Measurements from ENCODE around the gene TTC32.

Gene TTC32

GRCh38 chr2:19899985-19900930 is 1.5 kb downstream of the TTC32 start:
- peaks cover 20 to 42% (median 32%) of the 10 kb centered on the region in 4 experiments for H3K4me1 ChIP-seq (ENCODE audit: control extremely low read depth in 1 of 4, control insufficient read depth in 4 of 4, insufficient read depth in 4 of 4, low read length in 3 of 4)
- no peaks in the 10 kb centered on the region for H3K27me3 ChIP-seq (replicated peaks in 2 of 5; ENCODE audit: control insufficient read depth in 4 of 5, insufficient read depth in 5 of 5, low read length in 4 of 5)
- peak in 2 of 3 donors; percentile 11 to 22 for DNase-seq
- peak overlapping the region; percentile 98 to 100 for H3K27ac ChIP-seq (ENCODE audit: insufficient read depth in 1 of 2, low read depth in 1 of 2, low read length in 2 of 2, poor library complexity in 1 of 2, severe bottlenecking in 2 of 2)
- ChIA-PET POLR2A (no interaction called here), CTCF (interaction anchor here (0.5 to 0.6 kb wide), 2 partner anchors 460 to 1393 kb away, joined by 3 read pairs; no protein-coding TSS in a partner anchor)
- peak overlapping the region in 6 of 7 experiments; percentile 80 to 99 (median 95) for H3K4me3 ChIP-seq (ENCODE audit: control insufficient read depth in 1 of 7, extremely low read depth in 1 of 7, insufficient read depth in 4 of 7, low read depth in 2 of 7, low read length in 6 of 7)
- H3K9me3 ChIP-seq (ENCODE audit: control extremely low read depth in 1 of 5, control insufficient read depth in 4 of 5, insufficient read depth in 2 of 5, low read depth in 1 of 5, low read length in 4 of 5), result no peaks in the 10 kb centered on the region
- 33% methylated on average over 6 of the region's 11 CpGs for WGBS (ENCODE audit: insufficient coverage)
- peaks cover 0 to 3% (median 0%) of the 10 kb centered on the region in 4 experiments for H3K36me3 ChIP-seq (ENCODE audit: control insufficient read depth in 4 of 4, insufficient read depth in 4 of 4, low read length in 3 of 4)

GRCh38 chr2:19898592-19899329 is 3.0 kb downstream of the TTC32 start:
- WGBS (ENCODE audit: insufficient coverage), result no CpG with 5 or more reads among the region's 7 CpGs
- H3K27me3 ChIP-seq (replicated peaks in 2 of 5; ENCODE audit: control insufficient read depth in 4 of 5, insufficient read depth in 5 of 5, low read length in 4 of 5), result no peaks in the 10 kb centered on the region
- ChIA-PET CTCF (interaction anchor here (0.5 to 1.6 kb wide), 3 partner anchors 13 to 197 kb away, joined by 3 to 4 read pairs (median 3); no protein-coding TSS in a partner anchor), POLR2A (no interaction called here)
- H3K4me1 ChIP-seq (ENCODE audit: control extremely low read depth in 1 of 4, control insufficient read depth in 4 of 4, insufficient read depth in 4 of 4, low read length in 3 of 4), result peaks cover 20 to 42% (median 32%) of the 10 kb centered on the region in 4 experiments
- H3K36me3 ChIP-seq (ENCODE audit: control insufficient read depth in 4 of 4, insufficient read depth in 4 of 4, low read length in 3 of 4), result peaks cover 0 to 3% (median under 1%) of the 10 kb centered on the region in 4 experiments
- peak overlapping the region in 2 of 7 experiments; percentile 17 to 22 for H3K4me3 ChIP-seq (ENCODE audit: control insufficient read depth in 1 of 7, extremely low read depth in 1 of 7, insufficient read depth in 4 of 7, low read depth in 2 of 7, low read length in 6 of 7)
- no peaks in the 10 kb centered on the region for H3K9me3 ChIP-seq (ENCODE audit: control extremely low read depth in 1 of 5, control insufficient read depth in 4 of 5, insufficient read depth in 2 of 5, low read depth in 1 of 5, low read length in 4 of 5)
- DNase-seq, result no peak
- H3K27ac ChIP-seq (ENCODE audit: insufficient read depth in 1 of 2, low read depth in 1 of 2, low read length in 2 of 2, poor library complexity in 1 of 2, severe bottlenecking in 2 of 2), result no peak overlapping the region

GRCh38 chr2:19897623-19898245 is 4.0 kb downstream of the TTC32 start:
- WGBS (ENCODE audit: insufficient coverage), result 79% methylated on average over 4 of the region's 5 CpGs
- Histone ChIP-seq H3K4me1 (ENCODE audit: control extremely low read depth in 1 of 4, control insufficient read depth in 4 of 4, insufficient read depth in 4 of 4, low read length in 3 of 4) (peaks cover 19 to 37% (median 29%) of the 10 kb centered on the region in 4 experiments), H3K36me3 (ENCODE audit: control insufficient read depth in 4 of 4, insufficient read depth in 4 of 4, low read length in 3 of 4) (peaks cover 0 to 3% (median 1%) of the 10 kb centered on the region in 4 experiments), H3K4me3 (ENCODE audit: control insufficient read depth in 1 of 7, extremely low read depth in 1 of 7, insufficient read depth in 4 of 7, low read depth in 2 of 7, low read length in 6 of 7) (no peak overlapping the region), H3K27me3 (replicated peaks in 2 of 5; ENCODE audit: control insufficient read depth in 4 of 5, insufficient read depth in 5 of 5, low read length in 4 of 5) (no peaks in the 10 kb centered on the region), H3K27ac (ENCODE audit: insufficient read depth in 1 of 2, low read depth in 1 of 2, low read length in 2 of 2, poor library complexity in 1 of 2, severe bottlenecking in 2 of 2) (peak overlapping the region in 1 of 2 experiments; percentile 8), H3K9me3 (ENCODE audit: control extremely low read depth in 1 of 5, control insufficient read depth in 4 of 5, insufficient read depth in 2 of 5, low read depth in 1 of 5, low read length in 4 of 5) (no peaks in the 10 kb centered on the region)
- DNase-seq, result no peak
- CTCF ChIA-PET, result interaction anchor here (1.3 to 1.6 kb wide), 3 partner anchors 12 to 35 kb away, joined by 3 to 4 read pairs (median 3); no protein-coding TSS in a partner anchor
- POLR2A ChIA-PET, result no interaction called here

GRCh38 chr2:19895535-19895934 is 6.2 kb downstream of the TTC32 start:
- ChIA-PET POLR2A (no interaction called here), CTCF (no interaction called here)
- H3K36me3 ChIP-seq (ENCODE audit: control insufficient read depth in 4 of 4, insufficient read depth in 4 of 4, low read length in 3 of 4), result peaks cover 0 to 3% (median 1%) of the 10 kb centered on the region in 4 experiments
- no peak for DNase-seq
- no peaks in the 10 kb centered on the region for H3K27me3 ChIP-seq (replicated peaks in 2 of 5; ENCODE audit: control insufficient read depth in 4 of 5, insufficient read depth in 5 of 5, low read length in 4 of 5)
- H3K4me1 ChIP-seq (ENCODE audit: control extremely low read depth in 1 of 4, control insufficient read depth in 4 of 4, insufficient read depth in 4 of 4, low read length in 3 of 4), result peaks cover 13 to 38% (median 29%) of the 10 kb centered on the region in 4 experiments
- no peaks in the 10 kb centered on the region for H3K9me3 ChIP-seq (ENCODE audit: control extremely low read depth in 1 of 5, control insufficient read depth in 4 of 5, insufficient read depth in 2 of 5, low read depth in 1 of 5, low read length in 4 of 5)
- peak overlapping the region in 1 of 2 experiments; percentile 50 for H3K27ac ChIP-seq (ENCODE audit: insufficient read depth in 1 of 2, low read depth in 1 of 2, low read length in 2 of 2, poor library complexity in 1 of 2, severe bottlenecking in 2 of 2)
- H3K4me3 ChIP-seq (ENCODE audit: control insufficient read depth in 1 of 7, extremely low read depth in 1 of 7, insufficient read depth in 4 of 7, low read depth in 2 of 7, low read length in 6 of 7), result no peak overlapping the region
- WGBS (ENCODE audit: insufficient coverage), result no CpG with 5 or more reads among the region's 3 CpGs

- Histone ChIP-seq H3K27ac (ENCODE audit: insufficient read depth in 1 of 2, low read depth in 1 of 2, low read length in 2 of 2, poor library complexity in 1 of 2, severe bottlenecking in 2 of 2) (no peak overlapping the region), H3K4me3 (ENCODE audit: control insufficient read depth in 1 of 7, extremely low read depth in 1 of 7, insufficient read depth in 4 of 7, low read depth in 2 of 7, low read length in 6 of 7) (no peak overlapping the region), H3K36me3 (ENCODE audit: control insufficient read depth in 4 of 4, insufficient read depth in 4 of 4, low read length in 3 of 4) (peaks cover 0 to 3% (median 1%) of the 10 kb centered on the region in 4 experiments), H3K9me3 (ENCODE audit: control extremely low read depth in 1 of 5, control insufficient read depth in 4 of 5, insufficient read depth in 2 of 5, low read depth in 1 of 5, low read length in 4 of 5) (no peaks in the 10 kb centered on the region), H3K4me1 (ENCODE audit: control extremely low read depth in 1 of 4, control insufficient read depth in 4 of 4, insufficient read depth in 4 of 4, low read length in 3 of 4) (peaks cover 4 to 29% (median 20%) of the 10 kb centered on the region in 4 experiments), H3K27me3 (replicated peaks in 2 of 5; ENCODE audit: control insufficient read depth in 4 of 5, insufficient read depth in 5 of 5, low read length in 4 of 5) (no peaks in the 10 kb centered on the region)
- ChIA-PET POLR2A (no interaction called here), CTCF (no interaction called here)
- 100% methylated on average over 3 of the region's 4 CpGs for WGBS (ENCODE audit: insufficient coverage)
- no peak for DNase-seq
These were observed 7.5 kb downstream of the TTC32 start for GRCh38 chr2:19894134-19894792.

GRCh38 chr2:19893520-19894133 is 8.2 kb downstream of the TTC32 start:
- no peak for DNase-seq
- Histone ChIP-seq H3K4me1 (ENCODE audit: control extremely low read depth in 1 of 4, control insufficient read depth in 4 of 4, insufficient read depth in 4 of 4, low read length in 3 of 4) (peaks cover 0 to 24% (median 15%) of the 10 kb centered on the region in 4 experiments), H3K27me3 (replicated peaks in 2 of 5; ENCODE audit: control insufficient read depth in 4 of 5, insufficient read depth in 5 of 5, low read length in 4 of 5) (no peaks in the 10 kb centered on the region), H3K36me3 (ENCODE audit: control insufficient read depth in 4 of 4, insufficient read depth in 4 of 4, low read length in 3 of 4) (peaks cover 0 to 3% (median 1%) of the 10 kb centered on the region in 4 experiments), H3K27ac (ENCODE audit: insufficient read depth in 1 of 2, low read depth in 1 of 2, low read length in 2 of 2, poor library complexity in 1 of 2, severe bottlenecking in 2 of 2) (no peak overlapping the region), H3K4me3 (ENCODE audit: control insufficient read depth in 1 of 7, extremely low read depth in 1 of 7, insufficient read depth in 4 of 7, low read depth in 2 of 7, low read length in 6 of 7) (no peak overlapping the region), H3K9me3 (ENCODE audit: control extremely low read depth in 1 of 5, control insufficient read depth in 4 of 5, insufficient read depth in 2 of 5, low read depth in 1 of 5, low read length in 4 of 5) (no peaks in the 10 kb centered on the region)
- ChIA-PET POLR2A (no interaction called here), CTCF (no interaction called here)
- WGBS (ENCODE audit: insufficient coverage), result 100% methylated on average over 3 of the region's 4 CpGs
